GM10248 (cell line): ENCODE measurements around the gene CADM1.

Experiments used
- CTCF ChIA-PET: fragments of 300-600 bp; sonication (Branson Sonifier 250); formaldehyde crosslinking; extraction: SDS; loops from one replicate; lab custom pipeline; 2021; ENCODE audit warnings: antibody characterized with exemption; lab: Yijun Ruan, JAX
- POLR2A ChIA-PET: fragments of 350-650 bp; sonication (Branson Sonifier 250); formaldehyde crosslinking; extraction: SDS; loops from one replicate; lab custom pipeline; 2020; ENCODE audit warnings: antibody characterized with exemption; lab: Yijun Ruan, JAX
- DNase-seq: peaks from one replicate; pipeline ENCODE4 v3.0.0; 2012; ENCODE audit errors: extremely low spot score
- CTCF ChIP-seq: IDR thresholded peaks from 2 replicates; pipeline ENCODE4 v1.5.1; 2012; ENCODE audit warnings: mild to moderate bottlenecking, low read depth; ENCODE audit errors: extremely low read depth, missing control alignments, control extremely low read depth

The CADM1 gene

GRCh38 chr11:115279813-115280761 is 224.1 kb downstream of the CADM1 start:
- ChIA-PET POLR2A (no interaction called here), CTCF (interaction anchor here (1.0 to 2.7 kb wide), 7 partner anchors 8 to 64 kb away, joined by 3 to 10 read pairs (median 4); no protein-coding TSS in a partner anchor)
- no peak for TF ChIP-seq CTCF
- DNase-seq = no peak

GRCh38 chr11:115276799-115277198 is 227.4 kb downstream of the CADM1 start:
- ChIA-PET POLR2A (no interaction called here), CTCF (interaction anchor here (2.9 kb wide), 1 partner anchor 10 kb away, joined by 8 read pairs; no protein-coding TSS in a partner anchor)
- no peak for DNase-seq
- no peak for TF ChIP-seq CTCF

- DNase-seq = no peak
- CTCF ChIA-PET = interaction anchor here (2.9 kb wide), 1 partner anchor 9 kb away, joined by 8 read pairs; no protein-coding TSS in a partner anchor
- POLR2A ChIA-PET = no interaction called here
- TF ChIP-seq CTCF = no peak
These were observed 228.0 kb downstream of the CADM1 start for GRCh38 chr11:115276191-115276590.

- no peak for DNase-seq
- ChIA-PET POLR2A (no interaction called here), CTCF (interaction anchor here (1.2 to 3.3 kb wide), 2 partner anchors 8 to 17 kb away, joined by 3 to 11 read pairs; no protein-coding TSS in a partner anchor)
- TF ChIP-seq CTCF = no peak
These were observed 229.2 kb downstream of the CADM1 start for GRCh38 chr11:115275045-115275444.

- ChIA-PET POLR2A (no interaction called here), CTCF (interaction anchor here (1.1 to 3.3 kb wide), 3 partner anchors 9 to 24 kb away, joined by 3 to 11 read pairs (median 6); no protein-coding TSS in a partner anchor)
These were observed 231.3 kb downstream of the CADM1 start for GRCh38 chr11:115272925-115273324.

GRCh38 chr11:115271643-115272042 is 232.6 kb downstream of the CADM1 start:
- no peak for DNase-seq
- no peak for TF ChIP-seq CTCF
- CTCF ChIA-PET = interaction anchor here (2.9 kb wide), 1 partner anchor 9 kb away, joined by 10 read pairs; no protein-coding TSS in a partner anchor
- POLR2A ChIA-PET = no interaction called here

More at GRCh38 chr11:115272925-115273324, 231.3 kb downstream of the CADM1 start:
- no peak for TF ChIP-seq CTCF
- no peak for DNase-seq
